Measurements from ENCODE around the gene TMEM53. TPM values are rescaled to one million over a fixed set of nuclear protein-coding genes. Genes with fewer than 3 reads are reported as not detected.

Gene TMEM53
- total RNA-seq, 1 experiment from 2014 or later: 8.2 TPM

- TF ChIP-seq FOXP1 (CRISPR knock-in tag; IDR thresholded peaks at IDR 0.05; ENCODE audit: borderline replicate concordance) (no peak), ZNF121 (CRISPR knock-in tag; IDR thresholded peaks at IDR 0.05) (no peak), ZNF671 (CRISPR knock-in tag; IDR thresholded peaks at IDR 0.05) (no peak), TEAD1 (CRISPR knock-in tag; IDR thresholded peaks at IDR 0.05) (no peak), ZNF232 (CRISPR knock-in tag; IDR thresholded peaks at IDR 0.05) (no peak), CDX4 (CRISPR knock-in tag; IDR thresholded peaks at IDR 0.05; ENCODE audit: borderline replicate concordance) (no peak), SOX15 (CRISPR knock-in tag; IDR thresholded peaks at IDR 0.05) (no peak), RELA (CRISPR knock-in tag; IDR thresholded peaks at IDR 0.05; ENCODE audit: borderline replicate concordance) (no peak)
Measured at GRCh38 chr1:44714532-44714931, 40.3 kb upstream of the TMEM53 start (continued).

- Mint-ChIP-seq H3K36me3 (no peaks in the 10 kb centered on the region), H3K9me3 (peaks cover 10% of the 10 kb centered on the region), H3K4me1 (peaks cover 12% of the 10 kb centered on the region), H3K27me3 (ENCODE audit: low read depth) (peaks cover 11% of the 10 kb centered on the region), H3K4me3 (no peak overlapping the region), H3K27ac (no peak overlapping the region)
- POLR2A ChIA-PET: interaction anchor here (2.1 kb wide), 1 partner anchor 8 kb away, joined by 8 read pairs; no protein-coding TSS in a partner anchor
- CTCF ChIA-PET: interaction anchor here (0.6 kb wide), 2 partner anchors 111 to 1157 kb away, joined by 3 read pairs; no protein-coding TSS in a partner anchor
- no peak for TF ChIP-seq MYBL2 (CRISPR knock-in tag; IDR thresholded peaks at IDR 0.05)
- no peak for TF ChIP-seq TP53 (CRISPR knock-in tag; IDR thresholded peaks at IDR 0.05)
- no peak for TF ChIP-seq AFF4 (CRISPR knock-in tag; IDR thresholded peaks at IDR 0.05; ENCODE audit: borderline replicate concordance)
- TF ChIP-seq ETV6 (CRISPR knock-in tag; IDR thresholded peaks at IDR 0.05): no peak
- ATAC-seq (no peak), DNase-seq (ENCODE audit: low spot score) (no peak)
Measured at GRCh38 chr1:44713321-44713781, 39.1 kb upstream of the TMEM53 start.

- H3K4me3 Mint-ChIP-seq: no peak overlapping the region
- peak; percentile 40 for DNase-seq (ENCODE audit: low spot score)
- TF ChIP-seq ZNF263 (CRISPR knock-in tag; IDR thresholded peaks at IDR 0.05; ENCODE audit: low read depth) (no peak), HMGA2 (CRISPR knock-in tag; IDR thresholded peaks at IDR 0.05) (no peak), CREB1 (CRISPR knock-in tag; IDR thresholded peaks at IDR 0.05) (no peak), MLX (CRISPR knock-in tag; IDR thresholded peaks at IDR 0.05) (no peak), PRDM15 (CRISPR knock-in tag; IDR thresholded peaks at IDR 0.05) (no peak), FOXK1 (CRISPR knock-in tag; IDR thresholded peaks at IDR 0.05) (no peak), ZNF532 (CRISPR knock-in tag; IDR thresholded peaks at IDR 0.05; ENCODE audit: borderline replicate concordance) (no peak)
Measured at GRCh38 chr1:44707959-44708831, 33.9 kb upstream of the TMEM53 start.

More at GRCh38 chr1:44707959-44708831, 33.9 kb upstream of the TMEM53 start:
- Mint-ChIP-seq H3K27ac (peak overlapping the region; percentile 52; the same call in 1 of the 2 replicates), H3K36me3 (no peaks in the 10 kb centered on the region), H3K4me1 (peaks cover 18% of the 10 kb centered on the region), H3K27me3 (ENCODE audit: low read depth) (peaks cover 11% of the 10 kb centered on the region), H3K9me3 (peaks cover 14% of the 10 kb centered on the region)
- peak; percentile 73 for ATAC-seq
- ChIA-PET POLR2A (interaction anchor here (1.3 kb wide), 1 partner anchor 13 kb away, joined by 5 read pairs; no protein-coding TSS in a partner anchor), CTCF (interaction anchor here (0.9 to 1.7 kb wide), 5 partner anchors 10 to 55 kb away, joined by 3 to 6 read pairs (median 4); no protein-coding TSS in a partner anchor)
